Lung (tissue), 12 donors: Measurements from ENCODE around the gene MYPOP. TPM values are rescaled to one million over a fixed set of nuclear protein-coding genes. Genes with fewer than 3 reads are reported as not detected.

Source experiments
- ATAC-seq: fragments of 200-7000 bp; cut with Tn5 transposase; one replicate; pipeline ENCODE4 v1.9.1; 2020; ENCODE audit warnings: moderate number of reproducible peaks; ENCODE audit not compliant: insufficient read depth, low FRiP score
- DNase-seq, 3 donors: peaks; one replicate each; pipeline ENCODE4 v3.0.0-alpha.2; 2013 to 2017
- H3K27ac ChIP-seq, 2 donors: one replicate each; pipeline ENCODE4 v1.5.1; 2013; ENCODE audit warnings: mild to moderate bottlenecking in 2 of 2, moderate library complexity in 2 of 2, control low read depth in 1 of 2, inconsistent platforms in 1 of 2, low read depth in 1 of 2, low read length in 1 of 2
- H3K27me3 ChIP-seq, 3 donors: one replicate each; pipeline ENCODE4 v1.5.1; 2013; ENCODE audit warnings: low read length in 2 of 3; ENCODE audit not compliant: control insufficient read depth in 3 of 3, insufficient read depth in 3 of 3
- H3K36me3 ChIP-seq, 4 donors: one replicate each; pipeline ENCODE4 v1.5.1; 2013; ENCODE audit warnings: low read length in 4 of 4, mild to moderate bottlenecking in 1 of 4, moderate library complexity in 1 of 4; ENCODE audit not compliant: control insufficient read depth in 4 of 4, insufficient read depth in 4 of 4
- H3K4me1 ChIP-seq, 5 donors: one replicate each; pipeline ENCODE4 v1.5.1; 2013; ENCODE audit warnings: low read length in 5 of 5, mild to moderate bottlenecking in 2 of 5, moderate library complexity in 1 of 5; ENCODE audit not compliant: control insufficient read depth in 5 of 5, insufficient read depth in 5 of 5
- H3K4me3 ChIP-seq: one replicate; pipeline ENCODE4 v1.5.1; 2013; ENCODE audit warnings: mild to moderate bottlenecking, control low read depth, moderate library complexity
- H3K9ac ChIP-seq, 2 donors: one replicate each; pipeline ENCODE4 v1.5.1; 2013; ENCODE audit warnings: low read length in 2 of 2, control low read depth in 1 of 2; ENCODE audit not compliant: insufficient read depth in 1 of 2
- H3K9me3 ChIP-seq, 4 donors: one replicate each; pipeline ENCODE4 v1.5.1; 2013; ENCODE audit warnings: low read length in 3 of 4, mild to moderate bottlenecking in 1 of 4, moderate library complexity in 1 of 4; ENCODE audit not compliant: control insufficient read depth in 4 of 4, insufficient read depth in 3 of 4
- CTCF ChIP-seq: IDR thresholded peaks from 2 replicates; pipeline ENCODE4 v1.5.1; 2012; ENCODE audit warnings: mild to moderate bottlenecking; ENCODE audit errors: control extremely low read depth, extremely low read depth
- WGBS, 2 donors: extraction: QIAGEN DNeasy Blood & Tissue Kit; methylation state at CpG; one replicate each; pipeline ENCODE4 v1.1.7; 2013; 5-methylcytosine and 5-hydroxymethylcytosine counted together
- polyA plus RNA-seq, 2 donors: library from polyadenylated mRNA; stranded (reverse); fragments of 200-250 nt; gene quantifications; one replicate each; pipeline ENCODE4 v1.2.1, GENCODE V29; 2013
- total RNA-seq, 2 donors: library from RNA; depleted of rRNA in 1 of 2; stranded (reverse); fragments of >200 nt in 1 of 2; gene quantifications; one replicate each; pipeline ENCODE4 v1.2.1, GENCODE V29; 2014 to 2021
- donor health status: control.
- donor health status: control.
- donor health status: Bipolar disorder and iron deficiency.
- donor health status: healthy.
- donor health status: DM: yes; HTN: yes; CAD: no.

Gene MYPOP
- total and polyA plus RNA-seq, 4 donors: 2.9 to 6.7 (median 4.5) TPM

DNA sequence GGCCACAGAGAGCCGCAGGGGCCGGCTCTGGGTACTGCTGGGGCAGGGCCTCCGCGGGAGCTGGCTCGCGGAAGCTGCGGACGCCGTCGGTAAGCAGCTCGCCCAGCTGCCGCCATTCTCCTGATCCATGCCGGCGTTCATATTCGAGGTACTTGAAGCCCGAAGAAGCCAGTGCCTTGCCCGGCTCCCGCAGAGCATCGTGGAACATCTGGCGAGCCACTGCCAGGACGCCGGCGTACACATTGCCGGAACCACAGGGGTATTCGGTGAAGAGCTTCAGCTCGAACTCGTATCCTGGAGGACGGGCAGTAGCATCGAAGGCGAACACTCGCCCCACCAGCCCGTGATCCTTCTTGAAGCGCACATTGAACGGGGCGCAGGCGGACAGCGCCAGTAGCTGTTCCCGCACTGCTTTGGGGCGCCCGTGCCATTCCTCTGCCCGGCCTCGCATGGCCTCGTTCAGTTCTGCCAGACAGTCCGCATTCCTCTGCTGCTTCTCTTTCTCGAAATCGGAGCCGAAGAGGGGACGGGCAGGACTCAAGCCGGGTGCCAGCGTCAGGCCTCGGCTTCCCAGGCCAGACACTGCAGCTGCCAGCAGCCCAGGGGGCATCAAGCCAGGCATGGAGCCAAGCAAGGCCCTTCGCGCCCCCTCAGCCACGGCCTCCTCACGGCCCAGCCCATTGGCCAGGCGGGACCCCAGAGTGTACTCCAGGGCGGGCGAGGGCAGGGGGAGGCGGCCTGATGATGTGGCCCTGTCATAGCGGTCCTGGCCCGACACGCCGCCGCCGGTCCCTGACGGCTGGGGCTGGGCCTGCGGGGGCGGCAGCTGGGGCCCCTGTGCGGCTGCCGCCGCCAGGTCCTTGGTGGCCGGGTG lies 17.5 kb downstream of the MYPOP start:
- ATAC-seq (no peak), DNase-seq (no peak)
- Histone ChIP-seq H3K4me1 (peaks cover 2 to 32% (median 12%) of the 10 kb centered on the region in 5 donors), H3K36me3 (peaks cover 0 to 10% (median 1%) of the 10 kb centered on the region in 4 donors), H3K27me3 (no peaks in the 10 kb centered on the region), H3K9ac (no peak overlapping the region), H3K4me3 (peak overlapping the region; percentile 84), H3K27ac (peak overlapping the region; percentile 78 to 81), H3K9me3 (no peaks in the 10 kb centered on the region)
- 63 to 72% methylated on average over 68 to 72 of the region's 72 CpGs for WGBS, 2 donors
- TF ChIP-seq CTCF: no peak

DNA sequence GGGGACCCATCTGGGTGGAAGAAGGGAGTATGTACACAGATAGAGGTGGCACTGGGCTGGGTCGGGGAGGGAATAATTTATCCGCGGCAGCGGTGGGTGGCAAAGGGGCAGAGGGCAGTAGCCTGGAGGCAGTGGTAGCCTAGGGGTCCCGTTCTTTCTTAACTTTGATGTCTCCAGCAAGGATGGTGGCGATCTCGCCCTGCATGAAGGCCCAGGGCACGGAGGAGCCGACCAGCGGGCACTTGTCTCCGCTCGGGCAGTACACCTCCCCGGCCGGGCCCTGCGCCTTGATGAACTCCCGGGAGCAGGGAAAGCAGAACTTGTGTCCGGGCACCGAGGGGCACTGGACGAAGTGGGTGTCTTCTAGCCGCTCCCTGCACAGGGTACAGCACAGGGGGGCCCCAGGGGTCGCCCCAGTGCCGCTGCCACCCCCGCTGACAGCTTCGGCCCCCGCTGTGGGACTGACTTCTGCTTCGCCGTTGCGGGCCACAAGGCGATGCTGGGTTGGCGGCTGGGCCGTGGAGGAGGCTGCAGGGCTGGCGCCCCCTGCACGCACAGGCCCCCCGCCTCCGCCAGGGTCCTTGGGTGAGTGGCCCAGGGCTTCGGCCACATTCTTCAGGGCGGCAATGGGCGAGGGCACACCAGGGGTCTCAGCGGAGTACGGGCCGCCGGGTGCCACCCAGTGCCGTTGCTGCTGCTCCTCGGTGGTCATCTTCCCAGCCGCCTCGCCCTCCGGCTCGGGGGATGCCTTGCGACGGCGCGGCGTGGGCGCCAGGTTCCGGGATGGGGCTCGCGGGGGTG lies 18.3 kb downstream of the MYPOP start:
- DNase-seq: no peak
- H3K4me3 ChIP-seq: no peak overlapping the region

DNA sequence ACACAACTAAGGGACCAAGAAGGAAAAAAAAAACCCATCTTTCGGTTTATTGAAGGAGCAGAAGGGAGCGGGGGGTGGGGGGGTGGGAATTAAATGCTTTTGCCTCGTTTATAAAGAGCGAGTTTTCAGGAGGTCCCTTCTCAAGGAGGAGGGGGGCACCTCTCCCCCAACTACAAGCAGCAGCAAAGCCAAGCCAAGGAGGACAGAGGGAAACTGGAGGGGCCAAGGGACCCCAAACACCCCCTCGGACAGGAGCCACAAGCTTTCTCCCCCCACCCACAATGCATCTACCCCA lies 18.9 kb downstream of the MYPOP start:
- Histone ChIP-seq H3K4me1 (peaks cover 2 to 32% (median 16%) of the 10 kb centered on the region in 5 donors), H3K27me3 (no peaks in the 10 kb centered on the region), H3K36me3 (peaks cover 0 to 10% (median 1%) of the 10 kb centered on the region in 4 donors), H3K9me3 (no peaks in the 10 kb centered on the region), H3K4me3 (no peak overlapping the region), H3K9ac (no peak overlapping the region), H3K27ac (no peak overlapping the region)
- 20 to 22% methylated on average over 4 to 5 of the region's 5 CpGs for WGBS, 2 donors
- DNase-seq (no peak), ATAC-seq (no peak)
- no peak for TF ChIP-seq CTCF

More for the DNA sequence above, 18.3 kb downstream of the MYPOP start:
- 87 to 91% methylated on average over 51 to 57 of the region's 57 CpGs for WGBS, 2 donors
- Histone ChIP-seq H3K9ac (no peak overlapping the region), H3K9me3 (no peaks in the 10 kb centered on the region), H3K27me3 (no peaks in the 10 kb centered on the region), H3K27ac (no peak overlapping the region), H3K36me3 (peaks cover 0 to 10% (median 1%) of the 10 kb centered on the region in 4 donors), H3K4me1 (peaks cover 2 to 32% (median 12%) of the 10 kb centered on the region in 5 donors)
- TF ChIP-seq CTCF: no peak
- no peak for ATAC-seq
